HUES64 (cell line): Measurements from ENCODE around the gene MYOD1.
A peak's percentile ranks its signal among the peaks of the same experiment; 100 is the strongest.

Experiments
- H3K27ac ChIP-seq: 2 replicates; pipeline ENCODE4 v1.7.0; 2013; ENCODE audit warnings: low read depth, low read length, inconsistent platforms
- H3K27me3 ChIP-seq: 2 replicates; pipeline ENCODE4 v1.6.1; 2013; ENCODE audit warnings: mild to moderate bottlenecking, low read length; ENCODE audit not compliant: insufficient read depth
- H3K36me3 ChIP-seq: 2 replicates; pipeline ENCODE4 v1.6.1; 2013; ENCODE audit warnings: mild to moderate bottlenecking, low read length; ENCODE audit not compliant: insufficient read depth
- H3K4me1 ChIP-seq: 2 replicates; pipeline ENCODE4 v1.6.1; 2013; ENCODE audit warnings: mild to moderate bottlenecking, low read length, moderate library complexity; ENCODE audit not compliant: insufficient read depth
- H3K4me3 ChIP-seq: 2 replicates; pipeline ENCODE4 v1.5.1; 2013; ENCODE audit warnings: mild to moderate bottlenecking, low read length, moderate library complexity
- H3K9ac ChIP-seq: 2 replicates; pipeline ENCODE4 v1.6.1; 2013; ENCODE audit warnings: mild to moderate bottlenecking, low read depth, low read length
- H3K9me3 ChIP-seq: 2 replicates; pipeline ENCODE4 v1.6.1; 2013; ENCODE audit warnings: low read depth, low read length; ENCODE audit not compliant: insufficient read depth
- WGBS: fragments of 150-250, 120-280 bp; methylation state at CpG from one replicate; pipeline ENCODE4 v1.1.7; 2013; ENCODE audit warnings: missing lambda C conversion rate; 5-methylcytosine and 5-hydroxymethylcytosine counted together

Gene MYOD1

GRCh38 chr11:17722000-17722643 is 2.8 kb downstream of the MYOD1 start:
- no peak overlapping the region for H3K4me3 ChIP-seq
- H3K36me3 ChIP-seq, result no peaks in the 10 kb centered on the region
- H3K27ac ChIP-seq, result no peak overlapping the region
- H3K27me3 ChIP-seq, result peaks cover 98% of the 10 kb centered on the region
- no peak overlapping the region for H3K9ac ChIP-seq
- 15% methylated on average over 21 of the region's 25 CpGs for WGBS
- H3K4me1 ChIP-seq, result 0 out of 2 replicates have a peak, but pooled peaks cover 6% of the 10 kb centered on the region
- no peaks in the 10 kb centered on the region for H3K9me3 ChIP-seq

GRCh38 chr11:17724020-17724908 is 4.9 kb downstream of the MYOD1 start:
- no peaks in the 10 kb centered on the region for H3K4me1 ChIP-seq
- no peaks in the 10 kb centered on the region for H3K36me3 ChIP-seq
- no peak overlapping the region for H3K4me3 ChIP-seq
- H3K9me3 ChIP-seq, result no peaks in the 10 kb centered on the region
- peaks cover 86% of the 10 kb centered on the region for H3K27me3 ChIP-seq
- H3K27ac ChIP-seq, result no peak overlapping the region
- H3K9ac ChIP-seq, result no peak overlapping the region
- 73% methylated on average over 10 of the region's 10 CpGs for WGBS

GRCh38 chr11:17725174-17725573 is 5.8 kb downstream of the MYOD1 start:
- Histone ChIP-seq H3K27me3 (peaks cover 77% of the 10 kb centered on the region), H3K9ac (no peak overlapping the region), H3K4me3 (no peak overlapping the region), H3K4me1 (no peaks in the 10 kb centered on the region), H3K36me3 (no peaks in the 10 kb centered on the region), H3K27ac (no peak overlapping the region), H3K9me3 (no peaks in the 10 kb centered on the region)
- 78% methylated on average over 2 of the region's 2 CpGs for WGBS

- WGBS, result 65% methylated on average over 2 of the region's 2 CpGs
- no peak overlapping the region for H3K4me3 ChIP-seq
- no peak overlapping the region for H3K9ac ChIP-seq
- H3K27me3 ChIP-seq, result peaks cover 64% of the 10 kb centered on the region
- H3K36me3 ChIP-seq, result no peaks in the 10 kb centered on the region
- H3K4me1 ChIP-seq, result peaks cover 3% of the 10 kb centered on the region; the same call in 1 of the 2 replicates
- H3K27ac ChIP-seq, result no peak overlapping the region
- H3K9me3 ChIP-seq, result no peaks in the 10 kb centered on the region
These were observed 10.8 kb downstream of the MYOD1 start for GRCh38 chr11:17730137-17730536.

GRCh38 chr11:17730608-17731462 is 11.5 kb downstream of the MYOD1 start:
- Histone ChIP-seq H3K27ac (no peak overlapping the region), H3K36me3 (no peaks in the 10 kb centered on the region), H3K9ac (no peak overlapping the region), H3K9me3 (no peaks in the 10 kb centered on the region), H3K27me3 (peaks cover 64% of the 10 kb centered on the region), H3K4me1 (peaks cover 3% of the 10 kb centered on the region; the same call in 1 of the 2 replicates), H3K4me3 (no peak overlapping the region)
- 25% methylated on average over 9 of the region's 9 CpGs for WGBS

DNA sequence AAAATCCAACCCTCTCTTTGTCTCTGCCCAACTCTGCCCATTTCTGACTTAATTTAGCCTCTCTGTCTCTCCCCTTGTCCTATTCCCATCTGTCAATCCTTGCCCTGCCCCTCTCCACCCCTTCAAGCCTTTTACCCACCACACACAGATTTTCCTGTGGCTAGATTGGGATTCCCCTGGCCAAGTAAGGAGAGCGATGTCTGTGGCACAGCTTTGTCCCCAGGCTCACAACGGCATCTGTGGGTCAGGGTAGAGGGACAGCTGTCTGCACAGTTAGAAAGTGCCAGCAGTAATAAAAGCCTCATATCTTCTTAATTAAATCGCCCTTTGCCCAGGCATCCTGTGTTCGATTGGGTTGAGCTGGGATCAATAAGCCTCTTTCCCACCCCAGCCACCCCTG is 13.9 kb downstream of the MYOD1 start:
- H3K9me3 ChIP-seq, result no peaks in the 10 kb centered on the region
- H3K27me3 ChIP-seq, result peaks cover 70% of the 10 kb centered on the region
- no peak overlapping the region for H3K27ac ChIP-seq
- peaks cover 3% of the 10 kb centered on the region; the same call in 1 of the 2 replicates for H3K4me1 ChIP-seq
- no peaks in the 10 kb centered on the region for H3K36me3 ChIP-seq
- WGBS, result 91% methylated on average over 4 of the region's 4 CpGs
- H3K4me3 ChIP-seq, result no peak overlapping the region
- H3K9ac ChIP-seq, result no peak overlapping the region

- Histone ChIP-seq H3K27ac (no peak within 1 kb of the TSS), H3K27me3 (peaks cover 79% of the 10 kb centered on the region), H3K9ac (no peak within 1 kb of the TSS), H3K9me3 (no peaks in the 10 kb centered on the region), H3K4me1 (peaks cover 6% of the 10 kb centered on the region), H3K36me3 (no peaks in the 10 kb centered on the region), H3K4me3 (peak within 1 kb of the TSS; percentile 46)
- 1% methylated on average over 66 of the region's 66 CpGs for WGBS
These were observed 15.1 kb downstream of the MYOD1 start, which contains the start of gene KCNC1 for GRCh38 chr11:17734418-17734911. KCNC1 (plus strand) TSS chr11:17734781; CDS start chr11:17736003, 1,222 bp downstream.

GRCh38 chr11:17734986-17735817 is 15.8 kb downstream of the MYOD1 start:
- Histone ChIP-seq H3K9me3 (no peaks in the 10 kb centered on the region), H3K9ac (no peak overlapping the region), H3K27ac (no peak overlapping the region), H3K4me1 (peaks cover 6% of the 10 kb centered on the region), H3K36me3 (no peaks in the 10 kb centered on the region), H3K4me3 (peak overlapping the region; percentile 46), H3K27me3 (peaks cover 84% of the 10 kb centered on the region)
- under 1% methylated on average over 73 of the region's 73 CpGs for WGBS

DNA sequence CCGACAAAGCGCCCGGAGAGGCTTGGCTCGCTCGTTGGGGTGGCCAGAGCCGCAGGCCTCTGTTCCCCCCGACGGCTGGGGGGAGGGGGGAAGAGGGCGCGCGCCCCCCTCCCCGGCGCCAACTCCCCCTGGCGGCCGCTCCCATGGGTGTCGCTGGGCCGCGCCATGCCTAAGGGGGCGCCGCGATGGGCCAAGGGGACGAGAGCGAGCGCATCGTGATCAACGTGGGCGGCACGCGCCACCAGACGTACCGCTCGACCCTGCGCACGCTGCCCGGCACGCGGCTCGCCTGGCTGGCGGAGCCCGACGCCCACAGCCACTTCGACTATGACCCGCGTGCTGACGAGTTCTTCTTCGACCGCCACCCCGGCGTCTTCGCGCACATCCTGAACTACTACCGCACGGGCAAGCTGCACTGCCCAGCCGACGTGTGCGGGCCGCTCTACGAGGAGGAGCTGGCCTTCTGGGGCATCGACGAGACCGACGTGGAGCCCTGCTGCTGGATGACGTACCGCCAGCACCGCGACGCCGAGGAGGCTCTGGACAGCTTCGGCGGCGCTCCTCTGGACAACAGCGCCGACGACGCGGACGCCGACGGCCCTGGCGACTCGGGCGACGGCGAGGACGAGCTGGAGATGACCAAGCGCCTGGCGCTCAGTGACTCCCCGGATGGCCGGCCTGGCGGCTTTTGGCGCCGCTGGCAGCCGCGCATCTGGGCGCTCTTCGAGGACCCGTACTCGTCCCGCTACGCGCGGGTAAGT is 16.6 kb downstream of the MYOD1 start:
- 52% methylated on average over 102 of the region's 102 CpGs for WGBS
- peaks cover 84% of the 10 kb centered on the region for H3K27me3 ChIP-seq
- no peaks in the 10 kb centered on the region for H3K9me3 ChIP-seq
- H3K4me3 ChIP-seq, result peak overlapping the region; percentile 31; the same call in 1 of the 2 replicates
- no peak overlapping the region for H3K27ac ChIP-seq
- H3K4me1 ChIP-seq, result peaks cover 6% of the 10 kb centered on the region
- no peak overlapping the region for H3K9ac ChIP-seq
- H3K36me3 ChIP-seq, result no peaks in the 10 kb centered on the region

- Histone ChIP-seq H3K36me3 (no peaks in the 10 kb centered on the region), H3K27me3 (peaks cover 80% of the 10 kb centered on the region), H3K27ac (no peak overlapping the region), H3K4me1 (peaks cover 6% of the 10 kb centered on the region), H3K9ac (no peak overlapping the region), H3K9me3 (no peaks in the 10 kb centered on the region), H3K4me3 (no peak overlapping the region)
- WGBS, result 92% methylated on average over 12 of the region's 12 CpGs
These were observed 17.2 kb downstream of the MYOD1 start for GRCh38 chr11:17736579-17736893.
